HUDEP-2 (cell line): Measurements from ENCODE around the gene IL1A.
A peak's percentile ranks its signal among the peaks of the same experiment; 100 is the strongest.

Source experiments
- DNase-seq, 76 experiments: peaks; one replicate each; lab custom pipeline; 2025; ENCODE audit not compliant: unreplicated experiment in 76 of 76; lab: John Stamatoyannopoulos, UW

The IL1A gene

GRCh38 chr2:112818094-112818902 lies 34.0 kb upstream of the IL1A start:
- DNase-seq, result no peak

GRCh38 chr2:112817082-112817689 lies 32.9 kb upstream of the IL1A start:
- no peak for DNase-seq

- DNase-seq, result no peak
Observed at GRCh38 chr2:112814278-112814677, 30.0 kb upstream of the IL1A start.

GRCh38 chr2:112813280-112813966 lies 29.1 kb upstream of the IL1A start:
- DNase-seq, result no peak

GRCh38 chr2:112812318-112813267 lies 28.3 kb upstream of the IL1A start:
- DNase-seq, result no peak

- DNase-seq, result no peak
Observed at GRCh38 chr2:112811841-112812306, 27.6 kb upstream of the IL1A start.

GRCh38 chr2:112811276-112811831 lies 27.1 kb upstream of the IL1A start:
- DNase-seq, result no peak

GRCh38 chr2:112809112-112809511 lies 24.8 kb upstream of the IL1A start:
- DNase-seq, result no peak

GRCh38 chr2:112807233-112807807 lies 23.0 kb upstream of the IL1A start:
- no peak for DNase-seq

GRCh38 chr2:112805542-112805941 lies 21.2 kb upstream of the IL1A start:
- DNase-seq, result no peak

GRCh38 chr2:112803691-112804521 lies 19.6 kb upstream of the IL1A start:
- no peak for DNase-seq

GRCh38 chr2:112800881-112801583 lies 16.7 kb upstream of the IL1A start:
- DNase-seq, result no peak

GRCh38 chr2:112798979-112799975 lies 15.0 kb upstream of the IL1A start:
- no peak for DNase-seq

GRCh38 chr2:112796486-112796885 lies 12.2 kb upstream of the IL1A start:
- no peak for DNase-seq

- DNase-seq, result no peak
Observed at GRCh38 chr2:112795774-112796173, 11.5 kb upstream of the IL1A start.

GRCh38 chr2:112794841-112795240 lies 10.5 kb upstream of the IL1A start:
- no peak for DNase-seq

- peak in 9 of 76 experiments; percentile 3 to 15 (median 5) for DNase-seq
Observed at GRCh38 chr2:112794131-112794733, 9.9 kb upstream of the IL1A start.
